Mucosa of stomach (tissue), 1 donor: ENCODE data around the gene FCHSD1.

Experiments
- H3K27me3 ChIP-seq: one replicate; pipeline ENCODE4 v1.7.0; 2013; ENCODE audit warnings: mild to moderate bottlenecking, low read length; ENCODE audit not compliant: control insufficient read depth, insufficient read depth
- H3K36me3 ChIP-seq: one replicate; pipeline ENCODE4 v1.7.0; 2013; ENCODE audit warnings: low read length; ENCODE audit not compliant: control insufficient read depth, insufficient read depth
- H3K4me1 ChIP-seq: one replicate; pipeline ENCODE4 v1.7.0; 2013; ENCODE audit warnings: mild to moderate bottlenecking, low read length; ENCODE audit not compliant: control insufficient read depth, insufficient read depth
- H3K4me3 ChIP-seq: one replicate; pipeline ENCODE4 v1.7.0; 2013; ENCODE audit warnings: low read length
- H3K9ac ChIP-seq: one replicate; pipeline ENCODE4 v1.7.0; 2013; ENCODE audit warnings: mild to moderate bottlenecking, low read length, moderate library complexity
- H3K9me3 ChIP-seq: one replicate; pipeline ENCODE4 v1.7.0; 2013; ENCODE audit warnings: mild to moderate bottlenecking, low read length, moderate library complexity; ENCODE audit not compliant: control insufficient read depth
- donor health status: Pancreatic carcinoma.

FCHSD1 gene

GRCh38 chr5:141668601-141669265 is 17.5 kb upstream of the FCHSD1 start:
- H3K4me1 ChIP-seq: peaks cover 5% of the 10 kb centered on the region
- H3K4me3 ChIP-seq: no peak overlapping the region
- H3K27me3 ChIP-seq: no peaks in the 10 kb centered on the region
- no peaks in the 10 kb centered on the region for H3K9me3 ChIP-seq
- H3K9ac ChIP-seq: no peak overlapping the region
- no peaks in the 10 kb centered on the region for H3K36me3 ChIP-seq

- no peak overlapping the region for H3K4me3 ChIP-seq
- no peak overlapping the region for H3K9ac ChIP-seq
- H3K9me3 ChIP-seq: no peaks in the 10 kb centered on the region
- H3K36me3 ChIP-seq: no peaks in the 10 kb centered on the region
- no peaks in the 10 kb centered on the region for H3K27me3 ChIP-seq
- peaks cover 5% of the 10 kb centered on the region for H3K4me1 ChIP-seq
Measured at GRCh38 chr5:141665995-141666940, 15.1 kb upstream of the FCHSD1 start.

- H3K9me3 ChIP-seq: no peaks in the 10 kb centered on the region
- H3K36me3 ChIP-seq: no peaks in the 10 kb centered on the region
- H3K9ac ChIP-seq: no peak overlapping the region
- H3K27me3 ChIP-seq: no peaks in the 10 kb centered on the region
- H3K4me1 ChIP-seq: peaks cover 5% of the 10 kb centered on the region
- no peak overlapping the region for H3K4me3 ChIP-seq
Measured at GRCh38 chr5:141664733-141665461, 13.7 kb upstream of the FCHSD1 start.

GRCh38 chr5:141663506-141663905 is 12.3 kb upstream of the FCHSD1 start:
- Histone ChIP-seq H3K4me3 (no peak overlapping the region), H3K27me3 (no peaks in the 10 kb centered on the region), H3K9me3 (no peaks in the 10 kb centered on the region), H3K36me3 (no peaks in the 10 kb centered on the region), H3K9ac (no peak overlapping the region), H3K4me1 (peaks cover 5% of the 10 kb centered on the region)

- H3K9ac ChIP-seq: no peak overlapping the region
- no peak overlapping the region for H3K4me3 ChIP-seq
- no peaks in the 10 kb centered on the region for H3K27me3 ChIP-seq
- no peaks in the 10 kb centered on the region for H3K9me3 ChIP-seq
- H3K4me1 ChIP-seq: peaks cover 5% of the 10 kb centered on the region
- no peaks in the 10 kb centered on the region for H3K36me3 ChIP-seq
Measured at GRCh38 chr5:141662028-141662427, 10.8 kb upstream of the FCHSD1 start.

GRCh38 chr5:141657937-141658545 is 6.8 kb upstream of the FCHSD1 start:
- H3K9me3 ChIP-seq: no peaks in the 10 kb centered on the region
- no peak overlapping the region for H3K4me3 ChIP-seq
- H3K9ac ChIP-seq: no peak overlapping the region
- no peaks in the 10 kb centered on the region for H3K36me3 ChIP-seq
- no peaks in the 10 kb centered on the region for H3K27me3 ChIP-seq
- H3K4me1 ChIP-seq: no peaks in the 10 kb centered on the region

GRCh38 chr5:141657404-141657803 is 6.2 kb upstream of the FCHSD1 start:
- H3K4me1 ChIP-seq: no peaks in the 10 kb centered on the region
- no peaks in the 10 kb centered on the region for H3K27me3 ChIP-seq
- no peaks in the 10 kb centered on the region for H3K36me3 ChIP-seq
- no peak overlapping the region for H3K4me3 ChIP-seq
- H3K9me3 ChIP-seq: no peaks in the 10 kb centered on the region
- no peak overlapping the region for H3K9ac ChIP-seq

GRCh38 chr5:141656396-141656795 is 5.2 kb upstream of the FCHSD1 start:
- Histone ChIP-seq H3K4me3 (no peak overlapping the region), H3K36me3 (no peaks in the 10 kb centered on the region), H3K4me1 (peaks cover 4% of the 10 kb centered on the region), H3K9me3 (no peaks in the 10 kb centered on the region), H3K27me3 (no peaks in the 10 kb centered on the region), H3K9ac (no peak overlapping the region)

- H3K4me1 ChIP-seq: peaks cover 12% of the 10 kb centered on the region
- no peaks in the 10 kb centered on the region for H3K36me3 ChIP-seq
- no peaks in the 10 kb centered on the region for H3K27me3 ChIP-seq
- H3K9me3 ChIP-seq: no peaks in the 10 kb centered on the region
- H3K9ac ChIP-seq: no peak overlapping the region
- H3K4me3 ChIP-seq: no peak overlapping the region
Measured at GRCh38 chr5:141655020-141655419, 3.8 kb upstream of the FCHSD1 start.

- H3K9ac ChIP-seq: no peak overlapping the region
- peaks cover 12% of the 10 kb centered on the region for H3K4me1 ChIP-seq
- H3K36me3 ChIP-seq: no peaks in the 10 kb centered on the region
- no peaks in the 10 kb centered on the region for H3K9me3 ChIP-seq
- no peak overlapping the region for H3K4me3 ChIP-seq
- H3K27me3 ChIP-seq: no peaks in the 10 kb centered on the region
Measured at GRCh38 chr5:141654298-141654697, 3.1 kb upstream of the FCHSD1 start.

- H3K9ac ChIP-seq: peak overlapping the region; percentile 74
Measured at GRCh38 chr5:141651728-141652105, 499 bp upstream of the FCHSD1 start.

More at GRCh38 chr5:141651728-141652105, 499 bp upstream of the FCHSD1 start:
- peak overlapping the region; percentile 62 for H3K4me3 ChIP-seq
- H3K27me3 ChIP-seq: no peaks in the 10 kb centered on the region
- H3K9me3 ChIP-seq: no peaks in the 10 kb centered on the region
- peaks cover 12% of the 10 kb centered on the region for H3K4me1 ChIP-seq
- no peaks in the 10 kb centered on the region for H3K36me3 ChIP-seq
